SK-N-SH treated with all-trans-retinoic acid at 6 μM for 48 hours (cell line): ENCODE measurements around the gene DAW1.

Experiments used
- ATAC-seq: fragments of 200-7000 bp; cut with Tn5 transposase; 3 replicates; pipeline ENCODE4 v1.9.1; 2020; ENCODE audit warnings: mild to moderate bottlenecking, moderate library complexity
- ARNTL ChIP-seq: fragments of 450-650 bp; formaldehyde crosslinking; IDR thresholded peaks from 2 replicates; pipeline ENCODE4 v1.5.0; 2020; ENCODE audit warnings: low read depth, mild to moderate bottlenecking, moderate library complexity, borderline replicate concordance
- BACH2 ChIP-seq: fragments of 250-450 bp; sonication (Bioruptor Pico); IDR thresholded peaks from 2 replicates; pipeline ENCODE4 v1.9.0; 2021; ENCODE audit warnings: mild to moderate bottlenecking, borderline replicate concordance
- CSDC2 ChIP-seq: fragments of 250-450 bp; sonication (Bioruptor Pico); IDR thresholded peaks from 2 replicates; pipeline ENCODE4 v1.5.0; 2020; ENCODE audit warnings: mild to moderate bottlenecking, moderate library complexity
- ESRRG ChIP-seq: fragments of 250-450 bp; sonication (Bioruptor Pico); IDR thresholded peaks from 2 replicates; pipeline ENCODE4 v1.6.1; 2021; ENCODE audit warnings: mild to moderate bottlenecking
- GLIS3 ChIP-seq: fragments of 250-450 bp; sonication (Bioruptor Pico); IDR thresholded peaks from 2 replicates; pipeline ENCODE4 v1.5.0; 2020; ENCODE audit warnings: mild to moderate bottlenecking, moderate library complexity
- ISL1 ChIP-seq: fragments of 250-450 bp; sonication (Bioruptor Pico); IDR thresholded peaks from 2 replicates; pipeline ENCODE4 v2.1.2; 2022; ENCODE audit warnings: mild to moderate bottlenecking, moderate library complexity
- OSR1 ChIP-seq: fragments of 250-450 bp; sonication (Bioruptor Pico); IDR thresholded peaks from 2 replicates; pipeline ENCODE4 v1.8.0; 2022; ENCODE audit warnings: moderate library complexity, mild to moderate bottlenecking, inconsistent platforms
- PATZ1 ChIP-seq: fragments of 250-450 bp; sonication (Bioruptor Pico); IDR thresholded peaks from 2 replicates; pipeline ENCODE4 v1.8.0; 2020; ENCODE audit warnings: mild to moderate bottlenecking, moderate library complexity, borderline replicate concordance
- PPARA ChIP-seq: fragments of 250-450 bp; sonication (Bioruptor Pico); IDR thresholded peaks from 2 replicates; pipeline ENCODE4 v1.5.0; 2020; ENCODE audit warnings: mild to moderate bottlenecking, borderline replicate concordance
- RARB ChIP-seq: fragments of 250-450 bp; sonication (Bioruptor Pico); IDR thresholded peaks from 2 replicates; pipeline ENCODE4 v1.8.0; 2021; ENCODE audit warnings: mild to moderate bottlenecking, moderate library complexity
- SNAI2 ChIP-seq: fragments of 250-450 bp; sonication (Bioruptor Pico); IDR thresholded peaks from 2 replicates; pipeline ENCODE4 v1.5.0; 2020; ENCODE audit warnings: mild to moderate bottlenecking, moderate library complexity
- TCF4 ChIP-seq: fragments of 250-450 bp; sonication (Bioruptor Pico); IDR thresholded peaks from 2 replicates; pipeline ENCODE4 v1.8.0; 2021; ENCODE audit warnings: mild to moderate bottlenecking, moderate library complexity, borderline replicate concordance
- TOX ChIP-seq: fragments of 250-450 bp; sonication (Bioruptor Pico); IDR thresholded peaks from 2 replicates; pipeline ENCODE4 v1.8.0; 2021; ENCODE audit warnings: mild to moderate bottlenecking, moderate library complexity, borderline replicate concordance
- ZC3H10 ChIP-seq: fragments of 250-450 bp; sonication (Bioruptor Pico); IDR thresholded peaks from 2 replicates; pipeline ENCODE4 v1.5.1; 2021; ENCODE audit warnings: mild to moderate bottlenecking, moderate library complexity
- ZFP3 ChIP-seq: fragments of 250-450 bp; sonication (Bioruptor Pico); IDR thresholded peaks from 2 replicates; pipeline ENCODE4 v1.5.0; 2020; ENCODE audit warnings: mild to moderate bottlenecking, moderate library complexity
- ZNF565 ChIP-seq: fragments of 450-650 bp; formaldehyde crosslinking; conservative IDR thresholded peaks from 2 replicates; pipeline ENCODE4 v1.5.0; 2020; ENCODE audit warnings: low read depth, mild to moderate bottlenecking, moderate library complexity
- ZNF70 ChIP-seq: fragments of 450-650 bp; formaldehyde crosslinking; IDR thresholded peaks from 2 replicates; pipeline ENCODE4 v1.5.0; 2020; ENCODE audit warnings: mild to moderate bottlenecking, moderate library complexity
- ZNF8 ChIP-seq: fragments of 450-650 bp; formaldehyde crosslinking; IDR thresholded peaks from 2 replicates; pipeline ENCODE4 v1.5.0; 2020; ENCODE audit warnings: mild to moderate bottlenecking, moderate library complexity
- TF ChIP-seq, protein P1 (sequence below): fragments of 250-450 bp; sonication (Bioruptor Pico); IDR thresholded peaks from 2 replicates; pipeline ENCODE4 v1.5.1; 2020; ENCODE audit warnings: low read depth, mild to moderate bottlenecking, moderate library complexity
- TF ChIP-seq, protein P2 (sequence below): fragments of 250-450 bp; sonication (Bioruptor Pico); IDR thresholded peaks from 2 replicates; pipeline ENCODE4 v1.5.0; 2020; ENCODE audit warnings: mild to moderate bottlenecking, moderate library complexity
- TF ChIP-seq, protein P3 (sequence below): fragments of 250-450 bp; sonication (Bioruptor Pico); IDR thresholded peaks from 2 replicates; pipeline ENCODE4 v1.8.0; 2021; ENCODE audit warnings: low read depth, mild to moderate bottlenecking, moderate library complexity, borderline replicate concordance
- TF ChIP-seq, protein P4 (sequence below): fragments of 250-450 bp; sonication (Bioruptor Pico); IDR thresholded peaks from 2 replicates; pipeline ENCODE4 v1.5.1; 2021; ENCODE audit warnings: mild to moderate bottlenecking, moderate library complexity

The DAW1 gene

DNA sequence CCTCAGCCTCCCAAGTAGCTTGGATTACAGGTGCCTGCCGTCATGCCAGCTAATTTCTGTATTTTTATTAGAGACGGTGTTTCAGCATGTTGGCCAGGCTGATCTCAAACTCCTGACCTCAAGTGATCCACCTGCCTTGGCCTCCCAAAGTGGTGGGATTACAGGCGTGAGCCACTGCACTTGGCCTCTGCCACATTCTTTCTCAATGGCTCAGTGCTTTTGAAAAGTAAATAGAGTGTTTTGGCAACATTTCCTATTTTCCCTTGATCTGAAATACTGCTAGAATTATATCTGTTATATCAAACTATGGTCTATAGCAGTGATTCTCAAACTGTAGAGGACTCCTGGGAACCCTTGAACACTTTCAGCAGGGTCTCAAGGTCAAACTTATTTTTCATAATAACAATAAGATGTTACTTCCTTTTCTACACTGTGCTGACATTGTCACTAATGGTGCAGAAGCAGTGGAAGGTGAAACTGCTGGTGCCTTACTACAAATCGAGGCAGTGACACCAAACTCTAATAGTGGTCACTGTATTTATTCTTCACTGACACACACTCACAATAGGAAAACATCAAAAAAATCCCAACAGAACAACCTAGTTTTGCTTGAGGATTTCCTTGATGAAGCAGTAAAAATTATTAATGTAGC lies 10.6 kb downstream of the DAW1 start:
- no peak for ATAC-seq
- TF ChIP-seq PATZ1 (CRISPR knock-in tag) = no peak
- TF ChIP-seq RARB (CRISPR knock-in tag) = no peak
- TF ChIP-seq ISL1 (CRISPR knock-in tag) = no peak
- no peak for TF ChIP-seq OSR1 (CRISPR knock-in tag)
- TF ChIP-seq TCF4 (CRISPR knock-in tag) = no peak
- TF ChIP-seq, protein P1, sequence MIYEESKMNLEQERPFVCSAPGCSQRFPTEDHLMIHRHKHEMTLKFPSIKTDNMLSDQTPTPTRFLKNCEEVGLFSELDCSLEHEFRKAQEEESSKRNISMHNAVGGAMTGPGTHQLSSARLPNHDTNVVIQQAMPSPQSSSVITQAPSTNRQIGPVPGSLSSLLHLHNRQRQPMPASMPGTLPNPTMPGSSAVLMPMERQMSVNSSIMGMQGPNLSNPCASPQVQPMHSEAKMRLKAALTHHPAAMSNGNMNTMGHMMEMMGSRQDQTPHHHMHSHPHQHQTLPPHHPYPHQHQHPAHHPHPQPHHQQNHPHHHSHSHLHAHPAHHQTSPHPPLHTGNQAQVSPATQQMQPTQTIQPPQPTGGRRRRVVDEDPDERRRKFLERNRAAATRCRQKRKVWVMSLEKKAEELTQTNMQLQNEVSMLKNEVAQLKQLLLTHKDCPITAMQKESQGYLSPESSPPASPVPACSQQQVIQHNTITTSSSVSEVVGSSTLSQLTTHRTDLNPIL = no peak
- no peak for TF ChIP-seq CSDC2 (CRISPR knock-in tag)
- TF ChIP-seq ZFP3 = no peak
- no peak for TF ChIP-seq ZNF565 (CRISPR knock-in tag)
- TF ChIP-seq, protein P2, sequence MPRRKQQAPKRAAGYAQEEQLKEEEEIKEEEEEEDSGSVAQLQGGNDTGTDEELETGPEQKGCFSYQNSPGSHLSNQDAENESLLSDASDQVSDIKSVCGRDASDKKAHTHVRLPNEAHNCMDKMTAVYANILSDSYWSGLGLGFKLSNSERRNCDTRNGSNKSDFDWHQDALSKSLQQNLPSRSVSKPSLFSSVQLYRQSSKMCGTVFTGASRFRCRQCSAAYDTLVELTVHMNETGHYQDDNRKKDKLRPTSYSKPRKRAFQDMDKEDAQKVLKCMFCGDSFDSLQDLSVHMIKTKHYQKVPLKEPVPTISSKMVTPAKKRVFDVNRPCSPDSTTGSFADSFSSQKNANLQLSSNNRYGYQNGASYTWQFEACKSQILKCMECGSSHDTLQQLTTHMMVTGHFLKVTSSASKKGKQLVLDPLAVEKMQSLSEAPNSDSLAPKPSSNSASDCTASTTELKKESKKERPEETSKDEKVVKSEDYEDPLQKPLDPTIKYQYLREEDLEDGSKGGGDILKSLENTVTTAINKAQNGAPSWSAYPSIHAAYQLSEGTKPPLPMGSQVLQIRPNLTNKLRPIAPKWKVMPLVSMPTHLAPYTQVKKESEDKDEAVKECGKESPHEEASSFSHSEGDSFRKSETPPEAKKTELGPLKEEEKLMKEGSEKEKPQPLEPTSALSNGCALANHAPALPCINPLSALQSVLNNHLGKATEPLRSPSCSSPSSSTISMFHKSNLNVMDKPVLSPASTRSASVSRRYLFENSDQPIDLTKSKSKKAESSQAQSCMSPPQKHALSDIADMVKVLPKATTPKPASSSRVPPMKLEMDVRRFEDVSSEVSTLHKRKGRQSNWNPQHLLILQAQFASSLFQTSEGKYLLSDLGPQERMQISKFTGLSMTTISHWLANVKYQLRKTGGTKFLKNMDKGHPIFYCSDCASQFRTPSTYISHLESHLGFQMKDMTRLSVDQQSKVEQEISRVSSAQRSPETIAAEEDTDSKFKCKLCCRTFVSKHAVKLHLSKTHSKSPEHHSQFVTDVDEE = no peak
- TF ChIP-seq ESRRG (CRISPR knock-in tag) = no peak
- TF ChIP-seq, all 23 proteins: peak for 0

GRCh38 chr2:227884511-227884947 lies 13.1 kb downstream of the DAW1 start:
- peak; percentile 96 for ATAC-seq
- TF ChIP-seq ZNF565 (CRISPR knock-in tag) = no peak
- no peak for TF ChIP-seq SNAI2 (CRISPR knock-in tag)
- no peak for TF ChIP-seq PPARA
- TF ChIP-seq, protein P3, sequence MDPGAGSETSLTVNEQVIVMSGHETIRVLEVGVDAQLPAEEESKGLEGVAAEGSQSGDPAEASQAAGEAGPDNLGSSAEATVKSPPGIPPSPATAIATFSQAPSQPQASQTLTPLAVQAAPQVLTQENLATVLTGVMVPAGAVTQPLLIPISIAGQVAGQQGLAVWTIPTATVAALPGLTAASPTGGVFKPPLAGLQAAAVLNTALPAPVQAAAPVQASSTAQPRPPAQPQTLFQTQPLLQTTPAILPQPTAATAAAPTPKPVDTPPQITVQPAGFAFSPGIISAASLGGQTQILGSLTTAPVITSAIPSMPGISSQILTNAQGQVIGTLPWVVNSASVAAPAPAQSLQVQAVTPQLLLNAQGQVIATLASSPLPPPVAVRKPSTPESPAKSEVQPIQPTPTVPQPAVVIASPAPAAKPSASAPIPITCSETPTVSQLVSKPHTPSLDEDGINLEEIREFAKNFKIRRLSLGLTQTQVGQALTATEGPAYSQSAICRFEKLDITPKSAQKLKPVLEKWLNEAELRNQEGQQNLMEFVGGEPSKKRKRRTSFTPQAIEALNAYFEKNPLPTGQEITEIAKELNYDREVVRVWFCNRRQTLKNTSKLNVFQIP (CRISPR knock-in tag) = no peak
- TF ChIP-seq ESRRG (CRISPR knock-in tag) = no peak
- TF ChIP-seq, protein P4, sequence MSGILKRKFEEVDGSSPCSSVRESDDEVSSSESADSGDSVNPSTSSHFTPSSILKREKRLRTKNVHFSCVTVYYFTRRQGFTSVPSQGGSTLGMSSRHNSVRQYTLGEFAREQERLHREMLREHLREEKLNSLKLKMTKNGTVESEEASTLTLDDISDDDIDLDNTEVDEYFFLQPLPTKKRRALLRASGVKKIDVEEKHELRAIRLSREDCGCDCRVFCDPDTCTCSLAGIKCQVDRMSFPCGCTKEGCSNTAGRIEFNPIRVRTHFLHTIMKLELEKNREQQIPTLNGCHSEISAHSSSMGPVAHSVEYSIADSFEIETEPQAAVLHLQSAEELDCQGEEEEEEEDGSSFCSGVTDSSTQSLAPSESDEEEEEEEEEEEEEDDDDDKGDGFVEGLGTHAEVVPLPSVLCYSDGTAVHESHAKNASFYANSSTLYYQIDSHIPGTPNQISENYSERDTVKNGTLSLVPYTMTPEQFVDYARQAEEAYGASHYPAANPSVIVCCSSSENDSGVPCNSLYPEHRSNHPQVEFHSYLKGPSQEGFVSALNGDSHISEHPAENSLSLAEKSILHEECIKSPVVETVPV (CRISPR knock-in tag) = no peak
- no peak for TF ChIP-seq BACH2 (CRISPR knock-in tag)
- TF ChIP-seq ZC3H10 = no peak
- TF ChIP-seq, protein P2 = no peak
- TF ChIP-seq PATZ1 (CRISPR knock-in tag) = no peak
- TF ChIP-seq ZNF8 (CRISPR knock-in tag) = no peak
- no peak for TF ChIP-seq OSR1 (CRISPR knock-in tag)
- no peak for TF ChIP-seq GLIS3
- no peak for TF ChIP-seq ARNTL (CRISPR knock-in tag)
- TF ChIP-seq ZFP3 = no peak
- TF ChIP-seq TCF4 (CRISPR knock-in tag) = no peak
- TF ChIP-seq TOX (CRISPR knock-in tag) = no peak
- TF ChIP-seq ZNF70 (CRISPR knock-in tag) = no peak
- TF ChIP-seq, protein P1 = no peak
- no peak for TF ChIP-seq CSDC2 (CRISPR knock-in tag)
